Esophagus muscularis mucosa (tissue), 4 donors: Measurements from ENCODE around the gene TMEM144. TPM values are rescaled to one million over a fixed set of nuclear protein-coding genes. Genes with fewer than 3 reads are reported as not detected.

ENCODE experiments used
- DNase-seq: peaks from one replicate; pipeline ENCODE4 v3.0.0-alpha.2; 2017; ENCODE audit errors: extremely low spot score
- H3K27ac ChIP-seq, 4 donors: fragments of 200-600 bp; sonication (generic); replicated peaks in 1 of 4; 1 replicate in 3 of 4; 2 replicates in 1 of 4; pipeline ENCODE4 v1.5.1; 2016 to 2019; ENCODE audit warnings: mild to moderate bottlenecking in 1 of 4
- H3K27me3 ChIP-seq, 4 donors: fragments of 200-600 bp; sonication (generic); one replicate each; pipeline versions ENCODE4 v1.5.1 to v1.6.0; 2016 to 2019
- H3K36me3 ChIP-seq, 4 donors: fragments of 200-600 bp; sonication (generic); one replicate each; pipeline ENCODE4 v1.5.1; 2016 to 2019
- H3K4me1 ChIP-seq, 4 donors: fragments of 200-600 bp; sonication (generic); one replicate each; pipeline ENCODE4 v1.5.1; 2016 to 2019
- H3K4me3 ChIP-seq, 4 donors: fragments of 200-600 bp; sonication (generic); 1 replicate in 2 of 4; 2 replicates in 2 of 4; pipeline ENCODE4 v1.5.1; 2016 to 2019; ENCODE audit warnings: mild to moderate bottlenecking in 4 of 4, moderate library complexity in 1 of 4
- H3K9me3 ChIP-seq, 4 donors: fragments of 200-600 bp; sonication (generic); 1 replicate in 3 of 4; 2 replicates in 1 of 4; pipeline ENCODE4 v1.5.1; 2016 to 2019
- CTCF ChIP-seq, 3 experiments: fragments of 200-600 bp in 2 of 3; fragments of 450-650 bp in 1 of 3; sonication (generic) in 2 of 3; IDR thresholded peaks; one replicate each; pipeline ENCODE4 v1.5.1; 2017 to 2019; ENCODE audit warnings: antibody characterized with exemption in 3 of 3, mild to moderate bottlenecking in 2 of 3, moderate library complexity in 1 of 3
- EP300 ChIP-seq: sonication (generic); formaldehyde crosslinking; IDR thresholded peaks from one replicate; pipeline ENCODE4 v1.6.1; 2017; ENCODE audit warnings: antibody characterized with exemption
- POLR2A ChIP-seq: fragments of 450-650 bp; IDR thresholded peaks from one replicate; pipeline ENCODE4 v1.6.1; 2017; ENCODE audit warnings: antibody characterized with exemption, moderate library complexity, mild to moderate bottlenecking, low read depth
- POLR2AphosphoS5 ChIP-seq, 2 donors: sonication (generic); formaldehyde crosslinking; IDR thresholded peaks; one replicate each; pipeline ENCODE4 v1.6.1; 2017; ENCODE audit warnings: antibody characterized with exemption in 2 of 2
- WGBS: methylation state at CpG from one replicate; pipeline ENCODE4 v1.1.5; 2018; 5-methylcytosine and 5-hydroxymethylcytosine counted together
- intact Hi-C: fragments of 100-400 bp; cut with DNase I; formaldehyde crosslinking; loops from one replicate; pipeline ENCODE4 v1.15.1; 2023
- total RNA-seq, 4 donors: library from RNA; depleted of rRNA; stranded (reverse); fragments of >200 nt; gene quantifications; one replicate each; pipeline versions ENCODE4 v1.1.0 to v1.2.1, GENCODE V29; 2016

The TMEM144 gene
- total RNA-seq, 4 donors from 2014 or later: 1.3 to 3.3 (median 2.7) TPM

GRCh38 chr4:158243071-158243470 lies 32.8 kb downstream of the TMEM144 start:
- Histone ChIP-seq H3K27me3 (no peaks in the 10 kb centered on the region), H3K36me3 (peaks cover 0 to 26% (median 0%) of the 10 kb centered on the region in 4 donors), H3K4me3 (no peak overlapping the region), H3K4me1 (no peaks in the 10 kb centered on the region), H3K9me3 (no peaks in the 10 kb centered on the region), H3K27ac (no peak overlapping the region)
- TF ChIP-seq EP300 (no peak), POLR2AphosphoS5 (IDR thresholded peaks at IDR 0.05) (no peak), CTCF (IDR thresholded peaks at IDR 0.05) (no peak), POLR2A (no peak)
- no peak for DNase-seq
- intact Hi-C loops: no loop called here

GRCh38 chr4:158250321-158250720 lies 40.0 kb downstream of the TMEM144 start:
- WGBS: 66% methylated on average over 2 of the region's 2 CpGs
- no peak overlapping the region for H3K4me3 ChIP-seq
- peaks cover 0 to 3% (median 0%) of the 10 kb centered on the region in 4 donors for H3K4me1 ChIP-seq
- no peak for DNase-seq
- no peaks in the 10 kb centered on the region for H3K27me3 ChIP-seq
- H3K36me3 ChIP-seq: peaks cover 0 to 5% (median 0%) of the 10 kb centered on the region in 4 donors
- intact Hi-C loops: loop anchor here (5.0 to 10.0 kb wide), 2 partner anchors 58 to 256 kb away; no protein-coding TSS in a partner anchor
- no peak overlapping the region for H3K27ac ChIP-seq
- TF ChIP-seq POLR2AphosphoS5 (IDR thresholded peaks at IDR 0.05) (no peak), POLR2A (no peak), CTCF (IDR thresholded peaks at IDR 0.05) (no peak), EP300 (no peak)
- H3K9me3 ChIP-seq: no peaks in the 10 kb centered on the region

GRCh38 chr4:158253350-158253980 lies 43.2 kb downstream of the TMEM144 start:
- Histone ChIP-seq H3K27me3 (no peaks in the 10 kb centered on the region), H3K4me3 (no peak overlapping the region), H3K4me1 (peaks cover 0 to 3% (median 0%) of the 10 kb centered on the region in 4 donors), H3K27ac (no peak overlapping the region), H3K36me3 (no peaks in the 10 kb centered on the region), H3K9me3 (no peaks in the 10 kb centered on the region)
- no peak for DNase-seq
- intact Hi-C loops: loop anchor here (2.0 to 10.0 kb wide), 3 partner anchors 61 to 371 kb away; no protein-coding TSS in a partner anchor
- 31% methylated on average over 6 of the region's 6 CpGs for WGBS
- TF ChIP-seq POLR2A: no peak
- peak; percentile 51 to 60 (median 57) for TF ChIP-seq CTCF (IDR thresholded peaks at IDR 0.05)

- TF ChIP-seq EP300 (no peak), POLR2A (no peak), CTCF (IDR thresholded peaks at IDR 0.05) (no peak), POLR2AphosphoS5 (IDR thresholded peaks at IDR 0.05) (no peak)
- Histone ChIP-seq H3K9me3 (no peaks in the 10 kb centered on the region), H3K36me3 (no peaks in the 10 kb centered on the region), H3K4me1 (peaks cover 0 to 3% (median 0%) of the 10 kb centered on the region in 4 donors), H3K27ac (no peak overlapping the region), H3K27me3 (no peaks in the 10 kb centered on the region), H3K4me3 (no peak overlapping the region)
- WGBS: 87% methylated on average over 2 of the region's 2 CpGs
- no peak for DNase-seq
- intact Hi-C loops: loop anchor here (5.0 to 10.0 kb wide), 2 partner anchors 62 to 259 kb away; no protein-coding TSS in a partner anchor
These were observed 44.0 kb downstream of the TMEM144 start for GRCh38 chr4:158254292-158254691.
